ENCODE measurements around the gene IMPDH2.
"Not testable (repeated sequence)": the region's sequence is repeated elsewhere in the genome, so short reads cannot be mapped to it uniquely, and the experiment has no call there.

The IMPDH2 gene

DNA sequence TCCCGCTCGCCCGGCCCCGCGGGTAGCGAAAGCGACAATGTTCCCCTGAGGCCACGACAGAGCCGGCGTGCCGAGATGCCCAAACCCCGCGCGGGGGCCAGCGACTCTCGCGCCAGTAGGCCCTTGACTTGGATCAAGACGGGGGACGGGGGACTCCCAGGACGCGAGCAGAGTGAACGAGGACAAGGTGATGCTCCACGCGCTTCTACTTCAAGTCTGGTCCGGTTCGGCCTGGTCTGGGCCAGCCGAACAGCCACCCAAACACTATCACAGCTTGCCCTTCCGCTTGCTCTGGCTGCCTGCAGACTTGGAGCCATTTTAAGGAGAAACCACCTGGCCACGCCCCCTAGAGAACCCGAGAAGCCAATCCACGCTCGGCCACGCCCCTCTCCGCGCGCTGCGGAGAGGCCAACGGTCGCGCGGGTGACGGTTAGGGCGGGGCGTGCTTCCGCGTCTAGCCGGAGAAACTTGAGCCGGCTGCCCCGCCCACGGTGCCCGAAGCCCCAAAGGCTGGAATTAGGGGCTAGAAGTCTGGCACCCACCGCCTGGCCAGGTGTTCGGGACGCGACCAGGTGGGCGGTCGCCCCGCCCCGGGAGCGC is 7.9 kb downstream of the IMPDH2 start:
- peak; percentile 96 for DNase-seq (ENCODE audit: low read depth, low spot score)

GRCh38 chr3:49020330-49021212 is 8.6 kb downstream of the IMPDH2 start:
- DNase-seq (ENCODE audit: low read depth, low spot score), result no peak

DNA sequence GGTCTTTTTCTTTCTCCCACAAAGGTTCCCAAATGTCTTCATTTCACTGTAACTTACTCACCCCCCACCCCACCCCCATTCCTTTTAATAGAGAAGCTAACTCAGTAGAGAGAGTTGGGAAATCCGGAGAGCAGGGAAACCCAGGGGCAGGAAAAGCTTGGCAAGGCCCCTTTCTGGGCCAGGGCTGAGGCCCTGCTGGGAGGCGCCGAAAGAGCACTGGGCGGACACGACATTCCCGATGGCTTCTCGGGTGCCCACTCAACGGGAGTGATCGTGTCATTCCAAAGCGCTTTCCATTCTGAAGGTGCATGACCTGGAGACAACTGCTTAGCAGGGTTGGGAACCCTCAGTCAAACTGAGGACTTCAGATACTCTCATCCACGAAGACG is 9.3 kb downstream of the IMPDH2 start:
- DNase-seq (ENCODE audit: low read depth, low spot score), result no peak

DNA sequence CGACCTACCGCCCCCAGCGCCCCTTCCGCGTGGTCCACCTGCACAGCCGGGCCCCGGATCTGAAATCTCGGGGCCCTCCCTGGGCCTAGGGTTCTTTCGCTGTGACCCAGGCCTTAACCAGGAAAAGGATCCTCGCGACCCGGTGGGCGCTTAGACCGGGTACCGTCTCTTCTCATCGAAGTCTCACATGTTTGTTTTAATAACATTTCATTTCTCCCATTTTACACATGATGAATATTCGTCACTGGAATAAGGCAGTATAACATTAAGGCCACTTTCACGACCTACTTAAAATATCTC is 10.5 kb downstream of the IMPDH2 start:
- no peak for DNase-seq (ENCODE audit: low read depth, low spot score)

DNA sequence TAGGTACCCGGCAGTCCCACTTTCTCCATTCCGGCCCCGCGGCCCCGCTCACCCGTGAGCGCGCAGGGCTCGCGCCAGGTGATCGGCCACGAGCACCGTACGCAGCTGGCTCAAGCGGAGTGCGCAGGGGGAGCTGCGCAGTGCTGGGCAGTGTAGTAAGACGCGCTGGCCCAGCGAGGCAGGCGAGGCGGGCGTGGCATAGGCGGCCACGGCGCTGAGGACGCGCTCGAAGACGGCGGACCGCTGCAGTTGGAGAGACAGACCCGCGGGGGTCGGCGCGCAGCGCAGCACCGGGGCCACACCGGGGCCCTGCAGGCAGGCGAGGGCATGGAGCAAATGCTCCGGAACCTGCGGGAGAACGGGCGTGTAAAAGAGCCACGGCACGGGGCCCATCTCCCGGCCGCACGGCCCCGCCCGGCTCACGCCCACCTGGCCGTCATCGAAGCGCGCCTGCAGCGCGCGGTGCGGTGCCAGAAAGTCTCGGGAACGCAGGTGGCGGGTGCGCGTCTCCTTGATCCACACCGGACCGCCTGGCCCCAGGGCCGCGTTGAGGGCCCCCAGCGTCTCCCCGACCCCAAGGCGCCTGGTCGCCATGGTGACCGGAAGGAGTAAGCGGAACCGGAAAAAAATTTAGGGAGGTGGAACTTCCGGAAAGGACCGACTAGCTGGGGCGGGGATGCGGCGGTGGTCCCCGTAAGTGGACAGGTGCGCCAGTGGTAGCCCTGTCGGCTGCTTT is 11.1 kb downstream of the IMPDH2 start, which contains the start of gene DALRD3:
TSS of gene DALRD3 (minus strand) at position 610 of the 736 bp plus-strand sequence. CDS start at position 594, 16 bp downstream.
- no peak for DNase-seq (ENCODE audit: low read depth, low spot score)

DNA sequence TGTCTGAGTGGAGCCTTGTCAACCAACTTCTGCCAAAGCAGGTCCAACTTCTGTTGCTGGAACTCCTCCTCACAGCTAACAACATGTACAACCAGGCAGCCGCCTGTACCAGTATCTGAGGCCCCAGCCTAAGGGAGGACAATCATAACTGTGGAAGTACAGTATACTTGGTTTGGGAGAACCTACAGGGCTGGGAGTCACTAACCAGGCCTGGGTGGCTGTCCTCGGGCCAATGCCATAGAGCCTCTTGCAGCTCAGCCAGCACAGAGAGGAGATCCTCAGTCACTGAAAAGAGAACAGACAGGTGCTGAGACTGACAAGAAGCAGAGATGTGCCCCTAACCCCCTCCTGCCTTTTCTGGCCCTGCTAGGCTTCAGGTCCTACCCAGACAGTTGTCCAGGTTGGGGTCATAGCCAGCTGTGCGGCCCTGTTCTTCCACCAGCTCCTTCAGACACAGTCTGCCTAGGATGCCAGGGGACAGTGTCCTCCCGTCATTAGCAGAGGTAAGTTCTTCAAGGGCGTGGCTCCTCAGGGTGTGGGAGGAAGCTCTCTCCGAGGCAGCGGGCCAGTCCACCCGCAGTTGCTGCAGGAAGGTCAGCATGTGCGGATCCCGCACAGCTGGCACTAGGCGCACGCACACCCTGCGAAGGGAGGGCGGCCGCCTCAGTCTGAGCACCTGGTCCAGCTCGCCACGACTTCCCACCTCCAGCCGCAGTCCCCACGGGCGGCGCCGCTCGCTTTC is 11.8 kb downstream of the IMPDH2 start:
- DNase-seq (ENCODE audit: low read depth, low spot score), result no peak

GRCh38 chr3:49016414-49017228 is 12.6 kb downstream of the IMPDH2 start:
- DNase-seq (ENCODE audit: low read depth, low spot score), result no peak

DNA sequence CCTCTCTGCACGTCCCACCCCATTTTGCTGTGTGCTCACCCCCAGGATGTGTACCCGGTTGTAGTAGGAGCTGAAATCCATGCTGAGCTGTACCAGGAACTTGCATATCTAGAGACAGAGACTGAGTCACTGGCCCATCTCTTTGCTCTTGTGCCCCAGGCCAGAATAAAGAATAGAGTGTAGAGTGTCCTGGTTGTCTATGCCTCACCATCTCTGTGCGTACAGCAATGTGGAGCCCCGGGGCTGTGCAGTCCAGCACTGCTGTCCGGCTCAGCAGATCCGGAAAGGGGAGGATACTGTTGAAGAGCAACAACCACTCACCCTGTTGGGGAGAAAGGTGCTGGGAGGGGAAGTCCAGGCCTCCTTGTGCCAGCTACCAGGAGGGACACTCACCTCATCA is 13.4 kb downstream of the IMPDH2 start:
- no peak for DNase-seq (ENCODE audit: low read depth, low spot score)

DNA sequence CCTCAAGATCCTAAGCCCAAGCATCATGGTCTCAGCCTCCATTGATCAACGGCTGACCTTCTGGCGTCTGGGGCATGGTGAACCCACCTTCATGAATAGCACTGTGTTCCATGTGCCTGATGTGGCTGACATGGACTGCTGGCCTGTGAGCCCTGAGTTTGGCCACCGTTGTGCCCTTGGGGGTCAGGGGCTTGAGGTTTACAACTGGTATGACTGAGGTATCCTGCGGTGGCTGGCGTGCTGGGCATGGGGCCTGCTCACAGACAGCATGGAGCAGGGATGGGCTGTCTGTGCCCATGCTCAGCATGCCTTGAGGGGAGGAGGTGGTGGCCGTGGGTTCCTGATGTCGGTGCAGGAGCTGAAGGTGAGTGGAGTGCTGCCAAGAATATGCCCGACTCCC is 14.1 kb downstream of the IMPDH2 start:
- no peak for DNase-seq (ENCODE audit: low read depth, low spot score)

- DNase-seq (ENCODE audit: low read depth, low spot score), result no peak
Observed at GRCh38 chr3:49013738-49014660, 15.2 kb downstream of the IMPDH2 start.

- no peak for DNase-seq (ENCODE audit: low read depth, low spot score)
Observed at GRCh38 chr3:49013113-49013737, 16.0 kb downstream of the IMPDH2 start.

- DNase-seq (ENCODE audit: low read depth, low spot score), result no peak
Observed at GRCh38 chr3:49012441-49013017, 16.7 kb downstream of the IMPDH2 start.

DNA sequence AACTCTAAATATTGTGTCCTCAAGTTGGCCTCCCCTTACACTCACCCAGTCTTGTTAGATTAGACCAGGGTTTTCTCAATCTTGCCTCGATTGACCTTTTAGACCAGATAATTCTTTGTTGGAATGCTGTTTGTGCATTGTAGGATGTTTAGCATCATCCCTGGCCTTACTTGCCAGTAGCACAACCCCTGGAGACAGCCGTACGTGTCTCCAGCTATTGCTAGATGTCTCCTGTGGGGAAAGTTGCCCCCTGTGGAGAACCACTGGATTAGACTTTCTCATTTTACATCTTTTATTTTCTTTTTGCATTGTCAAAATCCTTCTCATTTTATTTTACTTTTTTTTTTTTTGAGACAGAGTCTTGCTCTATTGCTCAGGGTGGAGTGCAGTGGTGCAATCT is 19.8 kb downstream of the IMPDH2 start:
- DNase-seq (ENCODE audit: low read depth, low spot score), result no peak

DNA sequence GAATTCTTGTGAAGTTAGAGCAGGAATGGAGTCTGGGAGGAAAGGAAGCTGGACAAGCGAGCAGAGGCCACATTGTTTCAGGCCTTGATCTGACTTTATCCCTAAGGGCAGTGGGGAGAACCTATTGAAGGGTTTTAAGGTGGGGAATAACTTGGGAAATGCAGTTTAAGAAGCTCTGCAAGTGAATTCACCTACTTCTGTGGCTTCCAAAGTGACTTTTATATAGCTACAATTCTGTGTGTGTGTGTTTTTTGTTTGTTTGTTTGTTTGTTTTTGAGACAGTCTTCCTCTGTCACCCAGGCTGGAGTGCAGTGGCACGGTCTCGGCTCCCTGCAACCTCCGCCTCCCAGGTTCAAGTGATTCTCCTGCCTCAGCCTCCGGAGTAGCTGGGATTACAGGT is 20.6 kb downstream of the IMPDH2 start:
- DNase-seq (ENCODE audit: low read depth, low spot score), result not testable (repeated sequence)

DNA sequence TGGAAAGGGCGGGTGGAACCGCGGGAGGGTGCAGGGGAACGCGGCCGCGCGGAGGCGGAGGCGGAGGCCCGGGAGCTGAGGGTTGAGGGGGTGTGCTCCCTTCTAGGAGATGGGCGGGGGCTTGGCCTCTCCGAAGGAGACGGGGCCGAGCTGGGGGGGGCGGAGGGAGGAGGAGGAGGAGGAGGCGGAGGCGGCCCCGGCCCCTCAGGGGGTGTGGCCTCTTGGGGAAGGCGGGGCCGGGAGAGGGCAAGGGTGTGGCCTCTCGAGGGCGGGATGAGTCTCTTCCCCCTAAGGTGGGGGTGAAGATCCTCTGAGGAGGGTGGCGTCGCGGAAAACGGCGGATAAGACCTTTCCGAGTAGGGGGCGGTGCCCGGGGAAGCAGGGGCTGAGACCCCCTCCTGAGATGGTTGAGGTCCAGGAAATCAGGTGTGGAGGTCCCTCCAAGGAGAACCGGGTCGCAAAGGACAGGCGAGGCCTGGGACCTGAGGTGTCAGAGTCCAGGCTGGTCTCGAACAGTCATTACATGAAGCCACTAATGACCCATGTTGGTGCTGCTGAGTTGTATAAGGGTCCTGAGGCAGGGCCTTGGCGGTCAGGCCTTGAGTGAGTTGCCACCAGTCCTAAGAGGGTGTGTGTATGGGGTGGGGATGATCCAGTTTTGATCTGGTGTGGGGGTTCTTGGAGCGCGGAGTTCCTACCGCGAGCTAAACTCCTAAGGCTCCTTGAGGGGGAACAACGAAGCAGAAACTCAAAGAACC is 21.2 kb downstream of the IMPDH2 start:
- DNase-seq (ENCODE audit: low read depth, low spot score), result no peak

DNA sequence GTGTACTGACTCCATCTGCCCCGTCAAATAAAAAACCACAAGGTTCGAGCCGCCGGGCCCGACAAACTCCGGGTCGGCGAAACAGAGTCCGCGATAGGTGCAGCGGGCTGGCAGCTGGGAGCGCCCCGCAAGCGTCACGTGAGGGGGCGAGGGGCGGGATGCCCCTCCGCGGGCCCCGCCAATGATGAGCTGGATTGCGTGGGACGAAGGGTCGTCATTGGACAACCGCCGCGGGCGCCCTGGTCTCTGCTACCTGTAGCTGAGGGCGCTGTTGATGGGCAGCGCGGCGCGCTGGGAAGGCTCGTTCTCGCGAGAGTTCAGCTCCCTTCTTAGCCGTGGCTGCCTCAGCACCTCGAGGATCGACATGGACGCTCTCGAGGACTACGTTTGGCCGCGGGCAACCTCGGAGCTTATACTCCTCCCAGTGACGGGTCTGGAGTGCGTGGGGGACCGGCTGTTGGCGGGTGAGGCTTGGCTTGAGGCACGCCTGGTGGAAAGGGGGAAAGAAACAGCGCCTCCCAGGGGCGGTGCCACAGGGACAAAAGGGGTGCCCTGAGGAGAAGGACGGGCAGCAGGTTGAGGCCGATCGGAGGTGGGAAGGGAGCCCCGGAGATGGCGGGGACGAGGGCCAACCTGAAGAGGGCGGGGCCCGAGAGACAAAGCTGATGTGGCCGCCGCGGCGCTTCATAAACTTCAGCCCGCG is 22.0 kb downstream of the IMPDH2 start, which contains the start of gene WDR6:
TSS of gene WDR6 (plus strand) at position 324 of the 703 bp plus-strand sequence. CDS start at position 365, 41 bp downstream.
- DNase-seq (ENCODE audit: low read depth, low spot score), result peak; percentile 94

DNA sequence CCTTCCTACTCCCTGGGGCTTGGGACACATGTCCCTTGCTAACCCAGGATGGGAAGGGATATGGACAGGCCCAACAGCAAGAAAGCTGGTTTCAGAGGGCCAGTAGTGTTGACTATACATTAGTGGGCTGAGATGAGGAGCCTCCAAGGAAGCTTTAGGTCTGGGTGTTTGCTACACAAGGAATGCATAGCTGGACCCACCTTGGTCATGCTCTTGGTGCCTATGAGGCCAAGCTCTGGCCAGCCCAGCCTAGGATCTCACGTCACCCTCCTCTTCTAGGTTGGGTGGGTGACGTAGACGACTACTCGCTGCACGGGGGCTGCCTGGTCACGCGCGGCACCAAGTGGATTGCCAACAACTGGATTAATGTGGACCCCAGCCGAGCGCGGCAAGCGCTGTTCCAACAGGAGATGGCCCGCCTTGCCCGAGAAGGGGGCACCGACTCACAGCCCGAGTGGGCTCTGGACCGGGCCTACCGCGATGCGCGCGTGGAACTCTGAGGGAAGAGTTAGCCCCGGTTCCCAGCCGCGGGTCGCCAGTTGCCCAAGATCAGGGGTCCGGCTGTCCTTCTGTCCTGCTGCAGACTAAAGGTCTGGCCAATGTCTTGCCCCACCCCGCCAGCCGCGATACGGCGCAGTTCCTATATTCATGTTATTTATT is 22.7 kb downstream of the IMPDH2 start:
- no peak for DNase-seq (ENCODE audit: low read depth, low spot score)
